Small intestine (tissue), 7 donors: Measurements from ENCODE around the gene CKLF. TPM values are rescaled to one million over a fixed set of nuclear protein-coding genes. Genes with fewer than 3 reads are reported as not detected.

ENCODE experiments used
- DNase-seq, 2 donors: peaks; one replicate each; pipeline versions ENCODE4 v3.0.0 to v3.0.0-alpha.2; 2013
- FAIRE-seq: peaks from 2 replicates; lab custom pipeline; 2012; peaks lifted over from hg19 to GRCh38; lab: Jason Lieb, UNC
- H3K27ac ChIP-seq, 3 donors: one replicate each; pipeline ENCODE4 v1.5.1; 2013; ENCODE audit warnings: low read length in 2 of 3, mild to moderate bottlenecking in 2 of 3, control low read depth in 1 of 3, inconsistent platforms in 1 of 3, low read depth in 1 of 3, moderate library complexity in 1 of 3
- H3K27me3 ChIP-seq, 3 donors: one replicate each; pipeline ENCODE4 v1.6.1; 2013; ENCODE audit warnings: low read length in 3 of 3, inconsistent platforms in 1 of 3; ENCODE audit not compliant: control insufficient read depth in 3 of 3, insufficient read depth in 3 of 3
- H3K36me3 ChIP-seq, 3 donors: one replicate each; pipeline ENCODE4 v1.6.1; 2013; ENCODE audit warnings: low read length in 3 of 3, inconsistent platforms in 1 of 3, low read depth in 1 of 3, mild to moderate bottlenecking in 1 of 3, moderate library complexity in 1 of 3; ENCODE audit not compliant: control insufficient read depth in 3 of 3, insufficient read depth in 2 of 3
- H3K4me1 ChIP-seq, 3 donors: one replicate each; pipeline ENCODE4 v1.6.1; 2013; ENCODE audit warnings: low read length in 2 of 3, inconsistent platforms in 1 of 3, low read depth in 1 of 3, mild to moderate bottlenecking in 1 of 3, moderate library complexity in 1 of 3; ENCODE audit not compliant: control insufficient read depth in 3 of 3, insufficient read depth in 2 of 3
- H3K4me3 ChIP-seq, 3 donors: one replicate each; pipeline ENCODE4 v1.5.1; 2013; ENCODE audit warnings: low read length in 3 of 3, control low read depth in 1 of 3, inconsistent platforms in 1 of 3, low read depth in 1 of 3, mild to moderate bottlenecking in 1 of 3, moderate library complexity in 1 of 3
- H3K9me3 ChIP-seq, 2 donors: one replicate each; pipeline ENCODE4 v1.6.1; 2013; ENCODE audit warnings: low read depth in 1 of 2, low read length in 1 of 2; ENCODE audit not compliant: control insufficient read depth in 2 of 2, insufficient read depth in 1 of 2
- WGBS, 3 donors: extraction: QIAGEN DNeasy Blood & Tissue Kit; methylation state at CpG; one replicate each; pipeline ENCODE4 v1.1.7; 2013; 5-methylcytosine and 5-hydroxymethylcytosine counted together
- polyA plus RNA-seq, 4 donors: library from polyadenylated mRNA; stranded (reverse) in 3 of 4; unstranded in 1 of 4; fragments of 200-250 nt in 3 of 4; fragments of 120-200 nt in 1 of 4; gene quantifications; one replicate each; pipeline versions ENCODE4 v1.2.1 to v1.2.3, GENCODE V29; 2013
- donor health status: healthy with polysubstance abuse.
- donor health status: control.
- donor health status: control.
- donor health status: Bipolar disorder and iron deficiency.
- donor health status: healthy.

Gene CKLF
- polyA plus RNA-seq, 4 donors, result 24.7 to 55.1 (median 35.4) TPM

GRCh38 chr16:66521252-66521713, 31.1 kb upstream of the CKLF start:
- Histone ChIP-seq H3K4me1 (peaks cover 0 to 29% (median 16%) of the 10 kb centered on the region in 3 donors), H3K27ac (peak overlapping the region; percentile 8 to 68 (median 56)), H3K36me3 (peaks cover 0 to 59% (median 2%) of the 10 kb centered on the region in 3 donors), H3K27me3 (no peaks in the 10 kb centered on the region), H3K9me3 (no peaks in the 10 kb centered on the region), H3K4me3 (no peak overlapping the region)
- WGBS, 3 donors, result 90 to 96% (median 93%) methylated on average over 5 of the region's 5 CpGs
- FAIRE-seq, result no peak
- DNase-seq, result no peak

GRCh38 chr16:66521951-66522771, 30.2 kb upstream of the CKLF start:
- 64 to 80% (median 67%) methylated on average over 17 of the region's 17 CpGs for WGBS, 3 donors
- DNase-seq (peak; percentile 31 to 77), FAIRE-seq (no peak)
- Histone ChIP-seq H3K9me3 (no peaks in the 10 kb centered on the region), H3K36me3 (peaks cover 0 to 64% (median 3%) of the 10 kb centered on the region in 3 donors), H3K4me3 (no peak overlapping the region), H3K4me1 (peaks cover 0 to 22% (median 12%) of the 10 kb centered on the region in 3 donors), H3K27ac (peak overlapping the region in 2 of 3 donors; percentile 56 to 68), H3K27me3 (no peaks in the 10 kb centered on the region)

GRCh38 chr16:66522816-66523590, 29.4 kb upstream of the CKLF start:
- no peak for FAIRE-seq
- no peaks in the 10 kb centered on the region for H3K9me3 ChIP-seq
- 85 to 90% (median 87%) methylated on average over 11 of the region's 11 CpGs for WGBS, 3 donors
- no peak for DNase-seq
- H3K4me3 ChIP-seq, result no peak overlapping the region
- H3K4me1 ChIP-seq, result peaks cover 0 to 14% (median 4%) of the 10 kb centered on the region in 3 donors
- H3K27me3 ChIP-seq, result no peaks in the 10 kb centered on the region
- H3K36me3 ChIP-seq, result peaks cover 0 to 73% (median 7%) of the 10 kb centered on the region in 3 donors
- H3K27ac ChIP-seq, result peak overlapping the region in 1 of 3 donors; percentile 78

GRCh38 chr16:66523861-66524354, 28.5 kb upstream of the CKLF start:
- no peak for FAIRE-seq
- peaks cover 0 to 80% (median 7%) of the 10 kb centered on the region in 3 donors for H3K36me3 ChIP-seq

GRCh38 chr16:66524601-66525164, 27.7 kb upstream of the CKLF start:
- Histone ChIP-seq H3K27me3 (no peaks in the 10 kb centered on the region), H3K4me3 (no peak overlapping the region), H3K27ac (peak overlapping the region; percentile 13 to 88 (median 67)), H3K4me1 (peaks cover 0 to 14% (median 4%) of the 10 kb centered on the region in 3 donors), H3K36me3 (peaks cover 0 to 85% (median 7%) of the 10 kb centered on the region in 3 donors), H3K9me3 (no peaks in the 10 kb centered on the region)
- peak; percentile 35 to 42 for DNase-seq
- FAIRE-seq, result no peak
- 62 to 81% (median 67%) methylated on average over 6 of the region's 6 CpGs for WGBS, 3 donors

More at GRCh38 chr16:66523861-66524354, 28.5 kb upstream of the CKLF start:
- Histone ChIP-seq H3K27me3 (no peaks in the 10 kb centered on the region), H3K27ac (peak overlapping the region in 2 of 3 donors; percentile 17 to 88), H3K9me3 (no peaks in the 10 kb centered on the region), H3K4me1 (peaks cover 0 to 14% (median 4%) of the 10 kb centered on the region in 3 donors), H3K4me3 (no peak overlapping the region)
- WGBS, 3 donors, result 70 to 81% (median 72%) methylated on average over 9 of the region's 9 CpGs
- peak in 1 of 2 donors; percentile 51 for DNase-seq

- no peaks in the 10 kb centered on the region for H3K27me3 ChIP-seq
- H3K27ac ChIP-seq, result peak overlapping the region; percentile 15 to 88 (median 51)
- peaks cover 0 to 14% (median 4%) of the 10 kb centered on the region in 3 donors for H3K4me1 ChIP-seq
- H3K4me3 ChIP-seq, result no peak overlapping the region
- FAIRE-seq, result no peak
- no peak for DNase-seq
- 89 to 92% (median 90%) methylated on average over 9 of the region's 9 CpGs for WGBS, 3 donors
- no peaks in the 10 kb centered on the region for H3K9me3 ChIP-seq
- peaks cover 0 to 82% (median 7%) of the 10 kb centered on the region in 3 donors for H3K36me3 ChIP-seq
Measured at GRCh38 chr16:66525396-66526180, 26.8 kb upstream of the CKLF start.

GRCh38 chr16:66528294-66528693, 24.1 kb upstream of the CKLF start:
- Histone ChIP-seq H3K27me3 (no peaks in the 10 kb centered on the region), H3K27ac (no peak overlapping the region), H3K4me1 (peaks cover 0 to 10% (median 0%) of the 10 kb centered on the region in 3 donors), H3K4me3 (no peak overlapping the region), H3K9me3 (no peaks in the 10 kb centered on the region), H3K36me3 (peaks cover 0 to 69% (median 7%) of the 10 kb centered on the region in 3 donors)
- WGBS, 3 donors, result 94 to 98% (median 97%) methylated on average over 5 of the region's 5 CpGs
- no peak for DNase-seq
- no peak for FAIRE-seq
